Fibroblast of the aortic adventitia (primary cell): ENCODE data around the gene REPIN1. TPM values are rescaled to one million over a fixed set of nuclear protein-coding genes. Genes with fewer than 3 reads are reported as not detected.

ENCODE experiments used
- DNase-seq: peaks from one replicate; pipeline ENCODE4 v3.0.0-alpha.2; 2010; ENCODE audit warnings: low read depth
- H3K4me3 ChIP-seq: 2 replicates; pipeline ENCODE4 v1.5.1; 2011; ENCODE audit warnings: low read depth, mild to moderate bottlenecking, control low read depth, low read length, moderate library complexity
- CTCF ChIP-seq: IDR thresholded peaks from 2 replicates; pipeline ENCODE4 v1.5.1; 2011; ENCODE audit warnings: mild to moderate bottlenecking, low read length, control low read depth, inconsistent platforms; ENCODE audit not compliant: insufficient read depth
- total RNA-seq: library from RNA; depleted of rRNA; stranded (reverse); fragments of >200 nt; gene quantifications from 2 replicates; pipeline ENCODE4 v1.2.3, GENCODE V29; 2012; ENCODE audit warnings: low replicate concordance

The REPIN1 gene
- total RNA-seq, 1 donor, result 33.6 TPM

- no peak for TF ChIP-seq CTCF
- H3K4me3 ChIP-seq, result peak overlapping the region; percentile 75
- DNase-seq, result no peak
Measured at GRCh38 chr7:150405584-150406311, 37.1 kb downstream of the REPIN1 start.

- H3K4me3 ChIP-seq, result peak overlapping the region; percentile 75
- TF ChIP-seq CTCF, result no peak
- DNase-seq, result no peak
Measured at GRCh38 chr7:150406312-150406566, 37.6 kb downstream of the REPIN1 start.

- peak overlapping the region; percentile 75 for H3K4me3 ChIP-seq
- DNase-seq, result peak; percentile 20
- TF ChIP-seq CTCF, result no peak
Measured at GRCh38 chr7:150406567-150407421, 38.2 kb downstream of the REPIN1 start.

- no peak overlapping the region for H3K4me3 ChIP-seq
- TF ChIP-seq CTCF, result no peak
- DNase-seq, result no peak
Measured at GRCh38 chr7:150407588-150408392, 39.2 kb downstream of the REPIN1 start.

GRCh38 chr7:150408393-150409299 is 40.0 kb downstream of the REPIN1 start:
- no peak for TF ChIP-seq CTCF
- H3K4me3 ChIP-seq, result no peak overlapping the region
- no peak for DNase-seq
